Stimulated activated CD4-positive, alpha-beta T cell treated with anti-CD3 and anti-CD28 coated beads, Interleukin-4, amount 100 ng/mL, for 48 hours (primary cell): ENCODE results near the gene SIX4.
A peak's percentile ranks its signal among the peaks of the same experiment; 100 is the strongest.
"Not testable (repeated sequence)": the region's sequence is repeated elsewhere in the genome, so short reads cannot be mapped to it uniquely, and the experiment has no call there.

ENCODE experiments used
- DNase-seq, 2 donors: peaks; one replicate each; pipeline ENCODE4 v3.0.0-alpha.2; 2020; ENCODE audit warnings: low read depth in 2 of 2

The SIX4 gene

GRCh38 chr14:60723907-60724618 is at the start of gene SIX4:
Gene SIX4 (minus strand): TSS chr14:60724351. CDS start chr14:60724074, 277 bp downstream.
- DNase-seq = no peak

- DNase-seq = no peak
Measured at GRCh38 chr14:60773558-60773957, 49.4 kb upstream of the SIX4 start.

DNA sequence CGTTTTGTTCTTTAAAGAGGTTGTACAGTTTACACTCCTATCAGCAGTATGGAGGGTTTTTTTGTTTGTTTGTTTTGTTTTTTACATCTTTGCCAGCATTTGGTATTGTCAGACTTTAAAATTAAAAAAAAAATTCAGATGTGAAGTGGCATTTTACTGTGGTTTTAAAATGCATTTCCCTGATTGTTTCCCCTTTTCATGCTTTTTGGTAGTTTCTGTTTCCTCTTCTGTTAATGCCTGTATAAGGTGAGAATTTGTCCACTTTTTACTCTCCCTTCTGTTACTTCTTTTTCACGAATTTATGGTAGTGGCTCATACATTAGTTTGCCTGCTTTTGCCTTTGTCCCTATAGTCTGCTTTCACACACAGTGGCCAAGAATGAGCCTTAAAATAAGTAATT is 47.0 kb upstream of the SIX4 start:
- no peak for DNase-seq

GRCh38 chr14:60768602-60769001 is 44.5 kb upstream of the SIX4 start:
- DNase-seq = no peak

- no peak for DNase-seq
Measured at GRCh38 chr14:60760644-60761364, 36.7 kb upstream of the SIX4 start.

DNA sequence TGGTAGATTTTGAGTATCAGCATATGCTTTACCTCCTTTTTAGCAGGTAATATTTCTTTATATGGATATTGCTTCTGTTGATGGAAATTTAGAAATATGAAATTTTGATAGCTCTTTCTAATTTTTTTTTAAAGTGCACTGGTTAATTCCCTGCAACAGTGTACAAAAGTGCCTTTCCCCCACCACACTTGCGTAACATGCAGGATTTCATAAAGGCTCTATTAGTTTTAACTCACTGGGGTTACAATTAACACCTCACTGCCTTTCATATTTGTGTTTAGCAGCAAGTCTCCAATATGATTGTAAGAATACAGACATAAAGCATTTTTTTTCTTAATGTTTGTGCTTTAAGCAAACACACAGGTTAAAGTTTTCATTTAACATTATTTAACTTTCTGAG is 36.1 kb upstream of the SIX4 start:
- no peak for DNase-seq

DNA sequence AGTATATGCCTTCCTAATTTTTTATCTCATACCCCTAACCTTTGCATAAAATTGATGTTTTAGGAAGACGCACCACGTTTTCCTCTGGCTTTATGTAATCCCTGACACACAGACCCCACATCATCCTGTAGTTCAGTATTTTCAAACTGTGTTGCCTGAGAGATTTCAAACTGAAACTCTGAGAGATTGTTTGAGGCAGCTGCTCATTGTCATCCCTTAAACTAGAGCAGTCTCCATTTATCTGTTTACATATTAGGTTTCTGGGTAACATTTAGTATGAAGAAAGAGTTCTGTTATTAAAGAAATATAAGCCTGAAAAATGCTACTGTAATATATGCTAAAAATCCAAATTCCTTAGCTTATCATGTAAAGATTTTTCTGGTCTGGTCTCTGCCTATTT is 34.7 kb upstream of the SIX4 start:
- no peak for DNase-seq

DNA sequence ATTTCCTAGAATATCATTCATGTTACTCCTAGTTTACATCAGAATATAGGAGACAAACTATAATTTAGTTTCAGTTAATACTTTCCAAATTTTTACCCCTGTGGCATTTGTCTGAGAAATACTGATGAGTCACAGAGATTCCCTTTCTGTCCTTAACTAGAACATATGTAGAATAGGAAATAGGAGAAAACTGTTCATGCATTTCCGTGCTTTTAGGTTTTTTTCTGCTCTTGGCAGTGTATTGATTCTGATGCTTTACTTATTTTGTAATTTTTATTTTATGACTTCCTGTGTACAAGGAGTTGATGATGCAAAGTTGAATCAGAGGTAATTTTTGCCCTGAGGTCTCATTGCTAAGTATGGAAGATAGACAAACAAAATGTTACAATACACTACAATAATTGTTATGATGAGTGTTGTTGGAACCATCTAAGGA is 33.4 kb upstream of the SIX4 start:
- no peak for DNase-seq

DNA sequence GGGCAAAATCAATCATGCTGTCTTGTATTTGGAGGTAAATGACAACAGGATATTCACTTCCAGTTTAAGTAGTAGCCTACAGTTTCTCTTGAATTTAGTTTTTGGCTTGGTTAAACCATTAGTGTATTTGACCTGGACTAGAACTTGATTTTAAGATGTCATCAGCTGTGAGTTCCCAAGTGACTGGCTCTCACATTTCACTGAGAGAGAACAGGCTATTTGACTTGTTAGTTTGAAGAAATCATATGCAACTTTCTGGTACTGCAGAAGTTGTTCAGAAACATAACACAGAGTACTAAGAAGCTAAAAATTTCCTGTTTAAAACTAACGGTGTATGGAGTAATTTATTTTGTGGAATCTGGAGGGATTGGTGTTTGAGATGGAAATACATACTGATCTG is 32.7 kb upstream of the SIX4 start:
- no peak for DNase-seq

DNA sequence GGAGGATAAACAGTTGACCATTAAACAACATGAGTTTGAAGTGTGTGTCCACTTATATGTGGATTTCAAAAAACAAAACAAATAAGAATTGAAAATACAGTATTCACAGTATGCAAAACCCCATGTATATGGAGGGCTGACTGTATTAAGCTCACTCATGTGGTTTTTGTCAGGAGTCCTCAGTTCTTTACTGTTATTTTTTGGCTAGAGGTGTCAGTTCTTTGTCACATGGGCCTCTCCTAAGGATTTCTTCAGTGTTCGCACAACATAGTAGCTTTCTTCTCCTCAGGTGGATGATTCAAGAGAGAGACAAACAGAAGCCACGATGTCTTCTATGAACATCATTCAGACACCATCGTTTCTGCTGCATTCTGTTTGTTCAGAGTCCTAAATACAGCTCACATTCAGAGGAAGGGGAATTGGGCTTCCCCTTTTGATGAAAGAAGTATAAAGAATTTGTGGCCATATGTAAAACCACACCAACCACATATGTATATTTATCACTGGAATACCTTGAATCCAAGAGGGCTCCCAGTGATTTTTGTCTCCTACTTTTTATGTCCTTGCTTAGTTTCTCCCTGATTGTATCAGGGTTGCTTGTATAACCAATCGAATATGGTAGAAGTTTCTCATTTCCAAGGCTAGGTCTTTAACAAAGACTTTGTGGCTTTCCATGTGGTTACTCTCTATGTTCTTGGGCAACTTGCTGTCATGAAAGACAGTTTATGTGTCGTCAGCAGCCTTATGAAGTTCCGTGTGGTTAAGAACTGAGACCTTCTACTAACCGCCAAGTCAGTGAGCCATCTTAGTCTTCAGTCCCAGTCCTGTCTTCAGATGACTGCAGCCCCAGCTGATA is 29.3 kb upstream of the SIX4 start:
- DNase-seq = peak; percentile 9 to 30

DNA sequence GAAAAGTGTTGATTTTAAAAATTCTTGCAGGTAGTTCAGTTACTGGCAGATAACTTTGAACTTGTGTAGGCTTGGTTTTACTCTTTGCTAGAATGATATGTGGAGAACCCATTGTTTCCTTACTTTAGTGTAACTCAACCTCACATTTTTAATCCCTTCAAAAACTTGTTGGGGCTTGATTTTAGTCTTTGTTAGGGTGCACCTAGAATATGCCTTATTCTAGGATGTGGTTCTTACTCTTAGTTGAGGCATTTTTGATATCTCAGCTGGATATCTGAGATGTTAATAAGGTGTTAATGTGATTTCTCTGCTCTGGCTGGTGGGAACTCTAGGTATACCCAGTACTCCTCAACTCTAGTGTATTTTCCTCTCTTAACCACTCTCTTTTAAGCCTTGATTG is 20.4 kb upstream of the SIX4 start:
- no peak for DNase-seq

- DNase-seq = no peak
Measured at GRCh38 chr14:60738843-60739508, 14.8 kb upstream of the SIX4 start.

DNA sequence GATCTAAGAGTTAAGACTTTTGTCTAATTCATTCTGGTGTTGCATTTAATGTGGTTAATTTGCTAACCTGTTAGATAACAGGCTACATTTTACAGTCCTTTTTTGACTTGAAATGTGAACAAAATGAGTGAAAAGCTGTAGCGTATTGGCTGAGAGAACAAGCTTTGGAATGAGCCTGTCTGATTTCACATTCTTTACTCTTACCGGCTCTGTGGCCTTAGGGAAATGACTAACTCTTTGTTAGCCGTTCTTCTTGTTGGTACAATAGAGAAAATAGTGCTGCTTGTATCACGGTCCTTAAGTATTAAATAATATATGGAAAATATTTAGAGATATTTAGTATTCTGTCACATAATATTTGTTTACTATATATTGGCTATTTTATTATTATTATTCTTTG is 12.3 kb upstream of the SIX4 start:
- DNase-seq = no peak

GRCh38 chr14:60735416-60735815 is 11.3 kb upstream of the SIX4 start:
- no peak for DNase-seq

- peak; percentile 65 to 68 for DNase-seq
Measured at GRCh38 chr14:60734465-60735242, 10.5 kb upstream of the SIX4 start, which contains the start of gene MNAT1. Gene MNAT1 (plus strand): TSS chr14:60734761. CDS start chr14:60734863, 102 bp downstream.

DNA sequence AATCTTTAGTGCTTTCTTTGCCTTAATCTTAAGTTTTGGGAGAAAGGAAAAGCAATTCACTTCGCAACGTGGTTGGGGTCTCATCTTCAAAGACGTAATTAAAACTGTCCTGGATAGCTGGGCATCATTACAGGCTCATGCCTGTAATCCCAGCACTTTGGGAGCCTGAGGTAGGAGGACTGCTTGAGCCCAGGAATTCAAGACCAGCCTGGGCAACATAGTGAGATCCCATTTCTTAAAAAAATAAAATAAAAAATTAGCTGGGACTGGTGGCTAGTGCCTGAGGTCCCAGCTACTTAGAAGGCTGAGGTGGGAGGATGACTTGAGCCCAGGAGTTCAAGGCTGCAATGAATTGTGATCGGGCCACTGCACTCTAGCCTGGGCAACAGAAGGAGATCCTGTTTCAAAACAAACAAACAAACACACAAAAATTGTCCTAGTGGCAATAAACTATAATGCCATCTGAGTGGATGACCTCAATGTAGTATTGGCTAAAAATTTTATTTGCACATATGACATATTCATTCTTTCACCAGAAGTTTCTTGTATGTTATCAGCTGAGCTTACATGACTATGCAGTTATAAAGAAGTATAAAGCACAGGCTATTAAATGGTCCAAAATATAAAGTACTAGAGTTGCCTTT is 8.8 kb upstream of the SIX4 start:
- no peak for DNase-seq

- not testable (repeated sequence) for DNase-seq
Measured at GRCh38 chr14:60731291-60731690, 7.1 kb upstream of the SIX4 start.

DNA sequence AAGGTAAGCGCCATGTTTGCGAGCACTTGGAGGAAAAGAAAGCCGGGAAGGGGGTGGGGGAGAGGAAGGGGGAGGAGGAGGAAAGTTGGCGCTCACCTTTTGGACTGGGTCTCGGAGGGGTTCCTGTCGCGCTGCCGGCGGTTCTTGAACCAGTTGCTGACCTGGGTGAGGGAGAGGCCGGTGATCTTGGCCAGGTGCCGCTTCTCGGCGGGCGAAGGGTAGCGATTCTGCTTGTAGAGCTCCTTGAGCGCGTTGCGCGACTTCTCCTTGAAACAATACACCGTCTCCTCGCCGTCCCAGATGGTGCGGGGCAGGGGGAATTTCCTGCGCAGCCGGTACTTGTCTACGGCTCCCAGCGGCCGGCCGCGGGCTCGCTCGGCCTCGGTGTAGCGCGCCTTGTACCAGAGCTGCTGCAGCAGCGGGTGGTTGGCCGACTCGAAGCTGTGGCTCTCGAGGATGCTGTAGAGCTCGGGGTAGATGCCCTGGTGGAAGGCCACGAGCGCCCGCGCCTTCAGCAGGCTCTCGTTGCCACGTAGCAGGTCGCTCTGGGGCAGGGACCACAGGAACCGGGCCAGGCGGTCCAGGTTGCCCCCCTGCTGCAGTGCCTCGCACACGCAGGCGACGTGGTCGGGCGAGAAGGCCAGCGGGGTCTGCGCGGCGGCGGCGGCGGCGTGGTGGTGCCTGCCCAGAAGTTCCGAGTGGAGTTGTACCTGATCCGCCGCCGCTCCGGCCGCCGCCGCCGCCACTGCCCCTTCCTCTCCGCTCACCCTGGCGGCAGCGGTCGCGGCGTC is 840 bp downstream of the SIX4 start:
- DNase-seq = no peak

GRCh38 chr14:60722357-60723115 is 1.6 kb downstream of the SIX4 start:
- DNase-seq = no peak
